Measurements from ENCODE around the gene KIAA1549.

KIAA1549 gene

DNA sequence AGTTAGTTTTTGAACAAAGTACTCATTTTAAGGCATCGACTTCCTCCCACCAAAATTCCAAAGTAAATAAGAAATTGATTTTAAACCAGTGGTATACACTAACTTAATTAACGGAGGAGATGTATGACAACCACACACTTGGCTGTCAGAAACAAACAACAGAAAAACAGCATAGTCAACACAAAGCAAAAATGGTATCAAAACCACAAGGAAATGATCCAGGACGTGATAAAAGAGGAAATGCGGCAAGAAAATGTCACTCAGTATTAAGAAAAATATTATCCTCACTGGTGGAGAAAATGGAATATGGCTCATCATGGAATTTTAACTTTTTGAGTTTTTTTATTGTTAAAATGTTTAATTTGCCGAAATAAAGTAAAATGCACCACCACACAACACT is 17.5 kb downstream of the KIAA1549 start:
- Histone ChIP-seq H3K9me3 (ENCODE audit: control insufficient read depth, insufficient read depth, low read depth, low read length) (no peaks in the 10 kb centered on the region), H3K36me3 (ENCODE audit: control insufficient read depth in 2 of 2, insufficient read depth in 1 of 2, low read length in 2 of 2) (no peaks in the 10 kb centered on the region), H3K4me1 (ENCODE audit: control insufficient read depth, insufficient read depth, low read length) (0 out of 2 replicates have a peak, but pooled peaks cover 4% of the 10 kb centered on the region), H3K27ac (ENCODE audit: extremely low read depth, low read depth, low read length) (no peak overlapping the region), H3K4me3 (ENCODE audit: low read depth, low read length) (no peak overlapping the region)
- POLR2A ChIA-PET, result no interaction called here
- TF ChIP-seq, protein P1, sequence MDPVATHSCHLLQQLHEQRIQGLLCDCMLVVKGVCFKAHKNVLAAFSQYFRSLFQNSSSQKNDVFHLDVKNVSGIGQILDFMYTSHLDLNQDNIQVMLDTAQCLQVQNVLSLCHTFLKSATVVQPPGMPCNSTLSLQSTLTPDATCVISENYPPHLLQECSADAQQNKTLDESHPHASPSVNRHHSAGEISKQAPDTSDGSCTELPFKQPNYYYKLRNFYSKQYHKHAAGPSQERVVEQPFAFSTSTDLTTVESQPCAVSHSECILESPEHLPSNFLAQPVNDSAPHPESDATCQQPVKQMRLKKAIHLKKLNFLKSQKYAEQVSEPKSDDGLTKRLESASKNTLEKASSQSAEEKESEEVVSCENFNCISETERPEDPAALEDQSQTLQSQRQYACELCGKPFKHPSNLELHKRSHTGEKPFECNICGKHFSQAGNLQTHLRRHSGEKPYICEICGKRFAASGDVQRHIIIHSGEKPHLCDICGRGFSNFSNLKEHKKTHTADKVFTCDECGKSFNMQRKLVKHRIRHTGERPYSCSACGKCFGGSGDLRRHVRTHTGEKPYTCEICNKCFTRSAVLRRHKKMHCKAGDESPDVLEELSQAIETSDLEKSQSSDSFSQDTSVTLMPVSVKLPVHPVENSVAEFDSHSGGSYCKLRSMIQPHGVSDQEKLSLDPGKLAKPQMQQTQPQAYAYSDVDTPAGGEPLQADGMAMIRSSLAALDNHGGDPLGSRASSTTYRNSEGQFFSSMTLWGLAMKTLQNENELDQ (tag by site-specific recombination; IDR thresholded peaks at IDR 0.05; ENCODE audit: low read depth), result no peak
- TF ChIP-seq ZNF544 (tag by site-specific recombination; IDR thresholded peaks at IDR 0.05), result no peak
- no peak for TF ChIP-seq ZXDB (tag by site-specific recombination; IDR thresholded peaks at IDR 0.05)
- no peak for TF ChIP-seq ZNF48 (tag by site-specific recombination; IDR thresholded peaks at IDR 0.05)
- TF ChIP-seq, protein P2, sequence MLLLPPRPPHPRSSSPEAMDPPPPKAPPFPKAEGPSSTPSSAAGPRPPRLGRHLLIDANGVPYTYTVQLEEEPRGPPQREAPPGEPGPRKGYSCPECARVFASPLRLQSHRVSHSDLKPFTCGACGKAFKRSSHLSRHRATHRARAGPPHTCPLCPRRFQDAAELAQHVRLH (tag by site-specific recombination; IDR thresholded peaks at IDR 0.05), result no peak
- no peak for TF ChIP-seq ZNF521 (tag by site-specific recombination; IDR thresholded peaks at IDR 0.05)
- TF ChIP-seq, protein P3, sequence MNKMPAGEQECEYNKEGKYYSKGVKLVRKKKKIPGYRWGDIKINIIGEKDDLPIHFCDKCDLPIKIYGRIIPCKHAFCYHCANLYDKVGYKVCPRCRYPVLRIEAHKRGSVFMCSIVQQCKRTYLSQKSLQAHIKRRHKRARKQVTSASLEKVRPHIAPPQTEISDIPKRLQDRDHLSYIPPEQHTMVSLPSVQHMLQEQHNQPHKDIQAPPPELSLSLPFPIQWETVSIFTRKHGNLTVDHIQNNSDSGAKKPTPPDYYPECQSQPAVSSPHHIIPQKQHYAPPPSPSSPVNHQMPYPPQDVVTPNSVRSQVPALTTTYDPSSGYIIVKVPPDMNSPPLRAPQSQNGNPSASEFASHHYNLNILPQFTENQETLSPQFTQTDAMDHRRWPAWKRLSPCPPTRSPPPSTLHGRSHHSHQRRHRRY (tag by site-specific recombination; IDR thresholded peaks at IDR 0.05), result no peak
- TF ChIP-seq ZNF600 (tag by site-specific recombination; IDR thresholded peaks at IDR 0.05), result no peak
- no peak for TF ChIP-seq ZNF239 (tag by site-specific recombination; IDR thresholded peaks at IDR 0.05)
- no peak for TF ChIP-seq ZNF776 (tag by site-specific recombination; IDR thresholded peaks at IDR 0.05; ENCODE audit: borderline replicate concordance)
- TF ChIP-seq ZNF274 (IDR thresholded peaks at IDR 0.05; ENCODE audit: low read length), result no peak
- no peak for TF ChIP-seq ZNF274 (tag by site-specific recombination; IDR thresholded peaks at IDR 0.05; ENCODE audit: borderline replicate concordance)
- no peak for TF ChIP-seq ZNF626 (tag by site-specific recombination; IDR thresholded peaks at IDR 0.05)
- no peak for TF ChIP-seq ZNF426 (tag by site-specific recombination; IDR thresholded peaks at IDR 0.05)
- TF ChIP-seq, protein P4, sequence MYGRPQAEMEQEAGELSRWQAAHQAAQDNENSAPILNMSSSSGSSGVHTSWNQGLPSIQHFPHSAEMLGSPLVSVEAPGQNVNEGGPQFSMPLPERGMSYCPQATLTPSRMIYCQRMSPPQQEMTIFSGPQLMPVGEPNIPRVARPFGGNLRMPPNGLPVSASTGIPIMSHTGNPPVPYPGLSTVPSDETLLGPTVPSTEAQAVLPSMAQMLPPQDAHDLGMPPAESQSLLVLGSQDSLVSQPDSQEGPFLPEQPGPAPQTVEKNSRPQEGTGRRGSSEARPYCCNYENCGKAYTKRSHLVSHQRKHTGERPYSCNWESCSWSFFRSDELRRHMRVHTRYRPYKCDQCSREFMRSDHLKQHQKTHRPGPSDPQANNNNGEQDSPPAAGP (tag by site-specific recombination; IDR thresholded peaks at IDR 0.05), result no peak
- no peak for TF ChIP-seq ZNF423 (tag by site-specific recombination; IDR thresholded peaks at IDR 0.05)
- TF ChIP-seq, protein P5, sequence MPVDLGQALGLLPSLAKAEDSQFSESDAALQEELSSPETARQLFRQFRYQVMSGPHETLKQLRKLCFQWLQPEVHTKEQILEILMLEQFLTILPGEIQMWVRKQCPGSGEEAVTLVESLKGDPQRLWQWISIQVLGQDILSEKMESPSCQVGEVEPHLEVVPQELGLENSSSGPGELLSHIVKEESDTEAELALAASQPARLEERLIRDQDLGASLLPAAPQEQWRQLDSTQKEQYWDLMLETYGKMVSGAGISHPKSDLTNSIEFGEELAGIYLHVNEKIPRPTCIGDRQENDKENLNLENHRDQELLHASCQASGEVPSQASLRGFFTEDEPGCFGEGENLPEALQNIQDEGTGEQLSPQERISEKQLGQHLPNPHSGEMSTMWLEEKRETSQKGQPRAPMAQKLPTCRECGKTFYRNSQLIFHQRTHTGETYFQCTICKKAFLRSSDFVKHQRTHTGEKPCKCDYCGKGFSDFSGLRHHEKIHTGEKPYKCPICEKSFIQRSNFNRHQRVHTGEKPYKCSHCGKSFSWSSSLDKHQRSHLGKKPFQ (tag by site-specific recombination; IDR thresholded peaks at IDR 0.05), result no peak
- CTCF ChIA-PET, result interaction anchor here (0.5 to 1.4 kb wide), 2 partner anchors 14 to 22 kb away, joined by 3 read pairs; no protein-coding TSS in a partner anchor

DNA sequence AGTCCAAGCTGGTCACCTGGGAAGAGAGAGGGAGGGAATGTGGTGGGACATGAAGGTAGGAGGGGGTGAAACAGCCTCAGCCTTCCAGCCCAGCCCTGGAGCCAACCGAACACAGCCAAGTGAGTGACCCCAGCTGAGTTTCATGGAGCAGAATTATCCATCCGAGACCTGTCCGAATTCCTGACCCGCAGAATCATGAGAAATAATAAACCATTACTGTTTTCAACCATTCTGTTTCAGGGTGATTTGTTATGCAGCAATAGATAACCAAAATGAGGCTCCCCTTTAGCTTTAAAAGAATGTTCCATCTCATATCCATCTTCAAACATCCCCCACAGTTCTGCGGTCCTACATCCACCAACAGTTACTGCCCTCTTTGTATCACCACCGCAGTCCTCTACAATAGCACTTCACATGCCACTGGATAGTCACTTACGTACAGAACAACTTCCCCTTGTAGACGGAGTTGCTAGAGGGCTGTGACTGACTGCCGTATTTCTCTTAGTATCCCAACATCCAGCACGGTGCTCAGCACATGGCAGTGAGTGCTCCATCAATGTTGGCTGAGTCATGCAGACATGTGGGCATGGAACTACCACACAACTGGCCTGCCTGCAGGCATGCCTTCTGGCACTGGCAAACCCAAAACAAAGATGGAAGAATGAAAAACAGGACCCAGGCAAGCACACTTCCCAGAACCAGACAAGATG is 18.5 kb downstream of the KIAA1549 start:
- H3K4me1 ChIP-seq (ENCODE audit: control insufficient read depth, insufficient read depth, low read length), result 0 out of 2 replicates have a peak, but pooled peaks cover 4% of the 10 kb centered on the region
- no peaks in the 10 kb centered on the region for H3K36me3 ChIP-seq (ENCODE audit: control insufficient read depth in 2 of 2, insufficient read depth in 1 of 2, low read length in 2 of 2)
- no peak overlapping the region for H3K4me3 ChIP-seq (ENCODE audit: low read depth, low read length)
- no peaks in the 10 kb centered on the region for H3K9me3 ChIP-seq (ENCODE audit: control insufficient read depth, insufficient read depth, low read depth, low read length)
- ChIA-PET CTCF (no interaction called here), POLR2A (no interaction called here)
- no peak overlapping the region for H3K27ac ChIP-seq (ENCODE audit: extremely low read depth, low read depth, low read length)
- TF ChIP-seq, protein P6, sequence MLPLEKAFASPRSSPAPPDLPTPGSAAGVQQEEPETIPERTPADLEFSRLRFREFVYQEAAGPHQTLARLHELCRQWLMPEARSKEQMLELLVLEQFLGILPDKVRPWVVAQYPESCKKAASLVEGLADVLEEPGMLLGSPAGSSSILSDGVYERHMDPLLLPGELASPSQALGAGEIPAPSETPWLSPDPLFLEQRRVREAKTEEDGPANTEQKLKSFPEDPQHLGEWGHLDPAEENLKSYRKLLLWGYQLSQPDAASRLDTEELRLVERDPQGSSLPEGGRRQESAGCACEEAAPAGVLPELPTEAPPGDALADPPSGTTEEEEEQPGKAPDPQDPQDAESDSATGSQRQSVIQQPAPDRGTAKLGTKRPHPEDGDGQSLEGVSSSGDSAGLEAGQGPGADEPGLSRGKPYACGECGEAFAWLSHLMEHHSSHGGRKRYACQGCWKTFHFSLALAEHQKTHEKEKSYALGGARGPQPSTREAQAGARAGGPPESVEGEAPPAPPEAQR (tag by site-specific recombination; IDR thresholded peaks at IDR 0.05), result no peak
- no peak for TF ChIP-seq YY1 (tag by site-specific recombination; IDR thresholded peaks at IDR 0.05)
- TF ChIP-seq ZNF175 (tag by site-specific recombination; IDR thresholded peaks at IDR 0.05), result no peak
- TF ChIP-seq ZNF843 (tag by site-specific recombination; IDR thresholded peaks at IDR 0.05), result no peak
- TF ChIP-seq ZNF23 (tag by site-specific recombination; IDR thresholded peaks at IDR 0.05; ENCODE audit: borderline replicate concordance), result no peak
- TF ChIP-seq, protein P7, sequence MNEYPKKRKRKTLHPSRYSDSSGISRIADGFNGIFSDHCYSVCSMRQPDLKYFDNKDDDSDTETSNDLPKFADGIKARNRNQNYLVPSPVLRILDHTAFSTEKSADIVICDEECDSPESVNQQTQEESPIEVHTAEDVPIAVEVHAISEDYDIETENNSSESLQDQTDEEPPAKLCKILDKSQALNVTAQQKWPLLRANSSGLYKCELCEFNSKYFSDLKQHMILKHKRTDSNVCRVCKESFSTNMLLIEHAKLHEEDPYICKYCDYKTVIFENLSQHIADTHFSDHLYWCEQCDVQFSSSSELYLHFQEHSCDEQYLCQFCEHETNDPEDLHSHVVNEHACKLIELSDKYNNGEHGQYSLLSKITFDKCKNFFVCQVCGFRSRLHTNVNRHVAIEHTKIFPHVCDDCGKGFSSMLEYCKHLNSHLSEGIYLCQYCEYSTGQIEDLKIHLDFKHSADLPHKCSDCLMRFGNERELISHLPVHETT (tag by site-specific recombination; IDR thresholded peaks at IDR 0.05), result no peak
- no peak for TF ChIP-seq ZNF658 (tag by site-specific recombination; IDR thresholded peaks at IDR 0.05)
- TF ChIP-seq ZNF571 (tag by site-specific recombination; IDR thresholded peaks at IDR 0.05), result no peak
- TF ChIP-seq SP3 (tag by site-specific recombination; IDR thresholded peaks at IDR 0.05), result no peak
- no peak for TF ChIP-seq ZNF792 (tag by site-specific recombination; IDR thresholded peaks at IDR 0.05)
